Measurements from ENCODE around the gene PRPF39. TPM values are rescaled to one million over a fixed set of nuclear protein-coding genes. Genes with fewer than 3 reads are reported as not detected.
A peak's percentile ranks its signal among the peaks of the same experiment; 100 is the strongest.

The PRPF39 gene
- total and polyA plus RNA-seq, 2 of the 13 experiments (the other 11 are each of a cell fraction or from before 2014, with no cell fraction given) = 44.2 to 65.0 TPM

DNA sequence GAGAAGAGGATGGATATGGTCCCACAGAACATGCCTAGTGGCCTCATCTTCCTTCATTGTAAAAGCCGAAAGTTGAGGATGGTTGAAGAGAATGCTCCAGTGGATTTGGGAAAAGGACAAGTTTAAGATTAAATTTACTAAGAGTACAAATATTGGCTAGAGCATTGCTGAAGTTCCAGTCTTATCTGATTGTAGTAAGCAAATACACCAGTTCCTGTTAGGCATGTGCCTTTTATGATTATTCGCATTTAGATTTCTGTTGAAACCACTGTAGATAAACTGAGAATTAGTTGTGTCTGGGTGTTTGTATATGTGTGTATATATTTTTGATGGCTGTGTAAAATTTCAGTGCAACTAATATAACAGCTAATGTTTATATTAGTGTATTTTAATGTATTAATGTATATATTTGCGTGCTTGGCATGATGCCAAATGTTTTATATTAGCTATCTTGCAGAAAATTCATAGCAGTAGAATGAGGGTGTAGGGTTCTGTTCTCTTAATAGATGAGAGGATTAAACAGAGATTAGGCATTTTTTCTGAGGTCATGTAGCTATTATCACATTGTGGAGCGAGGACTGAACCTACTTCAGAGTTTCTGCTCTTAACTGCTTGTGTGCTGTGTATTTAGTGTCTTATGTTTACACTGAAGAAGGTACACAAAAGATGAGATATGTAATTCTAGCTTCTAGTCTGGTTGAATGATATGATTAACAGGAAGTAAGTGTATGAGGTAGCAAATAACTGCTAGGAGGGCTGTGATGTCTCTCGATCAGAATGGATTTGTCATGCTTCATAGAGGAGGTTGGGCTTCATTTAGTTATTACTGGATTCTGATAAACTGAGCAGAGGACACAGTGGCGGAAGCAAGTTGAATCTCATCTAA, 29.2 kb downstream of the PRPF39 start (continued):
- TF ChIP-seq FOXA3 (CRISPR knock-in tag; IDR thresholded peaks at IDR 0.05) = peak; percentile 73
- TF ChIP-seq, protein P1, sequence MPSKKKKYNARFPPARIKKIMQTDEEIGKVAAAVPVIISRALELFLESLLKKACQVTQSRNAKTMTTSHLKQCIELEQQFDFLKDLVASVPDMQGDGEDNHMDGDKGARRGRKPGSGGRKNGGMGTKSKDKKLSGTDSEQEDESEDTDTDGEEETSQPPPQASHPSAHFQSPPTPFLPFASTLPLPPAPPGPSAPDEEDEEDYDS (CRISPR knock-in tag; IDR thresholded peaks at IDR 0.05) = no peak
- TF ChIP-seq ZNF777 (CRISPR knock-in tag; IDR thresholded peaks at IDR 0.05) = no peak
- TF ChIP-seq EHMT2 (IDR thresholded peaks at IDR 0.05; ENCODE audit: borderline replicate concordance, low read depth, low read length) = no peak
- no peak for TF ChIP-seq ZNF816 (CRISPR knock-in tag; IDR thresholded peaks at IDR 0.05; ENCODE audit: borderline replicate concordance)
- no peak for TF ChIP-seq TOE1 (CRISPR knock-in tag; IDR thresholded peaks at IDR 0.05)
- TF ChIP-seq ZNF296 (CRISPR knock-in tag; conservative IDR thresholded peaks at IDR 0.05) = no peak
- no peak for TF ChIP-seq ZNF333 (CRISPR knock-in tag; IDR thresholded peaks at IDR 0.05; ENCODE audit: borderline replicate concordance)
- no peak for TF ChIP-seq CENPX (CRISPR knock-in tag; IDR thresholded peaks at IDR 0.05)
- no peak for TF ChIP-seq ZNF343 (CRISPR knock-in tag; IDR thresholded peaks at IDR 0.05)
- TF ChIP-seq ZNF256 (CRISPR knock-in tag; conservative IDR thresholded peaks at IDR 0.05) = no peak
- no peak for TF ChIP-seq SOX13 (IDR thresholded peaks at IDR 0.05)
- TF ChIP-seq SOX13 (CRISPR knock-in tag; conservative IDR thresholded peaks at IDR 0.05 in 1 of 2, IDR thresholded peaks at IDR 0.05 in 1 of 2) = peak in 1 of 2 experiments; percentile 59; a peak in 1 of 4 replicates
- no peak for TF ChIP-seq CHD4 (IDR thresholded peaks at IDR 0.05; ENCODE audit: borderline replicate concordance, low read length)
- no peak for TF ChIP-seq FOXP1 (IDR thresholded peaks at IDR 0.05)
- TF ChIP-seq FOXP1 (CRISPR knock-in tag; IDR thresholded peaks at IDR 0.05) = peak; percentile 39
- TF ChIP-seq, protein P2, sequence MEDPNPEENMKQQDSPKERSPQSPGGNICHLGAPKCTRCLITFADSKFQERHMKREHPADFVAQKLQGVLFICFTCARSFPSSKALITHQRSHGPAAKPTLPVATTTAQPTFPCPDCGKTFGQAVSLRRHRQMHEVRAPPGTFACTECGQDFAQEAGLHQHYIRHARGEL (CRISPR knock-in tag; IDR thresholded peaks at IDR 0.05) = no peak
- TF ChIP-seq IKZF1 (IDR thresholded peaks at IDR 0.05) = no peak
- TF ChIP-seq CHD2 (IDR thresholded peaks at IDR 0.05; ENCODE audit: low read depth, low read length) = no peak
- TF ChIP-seq GTF2F1 (IDR thresholded peaks at IDR 0.05; ENCODE audit: low read length) = no peak
- TF ChIP-seq ZNF782 (CRISPR knock-in tag; IDR thresholded peaks at IDR 0.05; ENCODE audit: borderline replicate concordance) = no peak
- no peak for TF ChIP-seq ZNF12 (CRISPR knock-in tag; IDR thresholded peaks at IDR 0.05)
- TF ChIP-seq ZFP1 (CRISPR knock-in tag; IDR thresholded peaks at IDR 0.05) = no peak
- TF ChIP-seq ZNF501 (CRISPR knock-in tag; IDR thresholded peaks at IDR 0.05) = no peak
- TF ChIP-seq, protein P3, sequence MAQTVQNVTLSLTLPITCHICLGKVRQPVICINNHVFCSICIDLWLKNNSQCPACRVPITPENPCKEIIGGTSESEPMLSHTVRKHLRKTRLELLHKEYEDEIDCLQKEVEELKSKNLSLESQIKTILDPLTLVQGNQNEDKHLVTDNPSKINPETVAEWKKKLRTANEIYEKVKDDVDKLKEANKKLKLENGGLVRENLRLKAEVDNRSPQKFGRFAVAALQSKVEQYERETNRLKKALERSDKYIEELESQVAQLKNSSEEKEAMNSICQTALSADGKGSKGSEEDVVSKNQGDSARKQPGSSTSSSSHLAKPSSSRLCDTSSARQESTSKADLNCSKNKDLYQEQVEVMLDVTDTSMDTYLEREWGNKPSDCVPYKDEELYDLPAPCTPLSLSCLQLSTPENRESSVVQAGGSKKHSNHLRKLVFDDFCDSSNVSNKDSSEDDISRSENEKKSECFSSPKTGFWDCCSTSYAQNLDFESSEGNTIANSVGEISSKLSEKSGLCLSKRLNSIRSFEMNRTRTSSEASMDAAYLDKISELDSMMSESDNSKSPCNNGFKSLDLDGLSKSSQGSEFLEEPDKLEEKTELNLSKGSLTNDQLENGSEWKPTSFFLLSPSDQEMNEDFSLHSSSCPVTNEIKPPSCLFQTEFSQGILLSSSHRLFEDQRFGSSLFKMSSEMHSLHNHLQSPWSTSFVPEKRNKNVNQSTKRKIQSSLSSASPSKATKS (CRISPR knock-in tag; IDR thresholded peaks at IDR 0.05) = no peak
- TF ChIP-seq, protein P4, sequence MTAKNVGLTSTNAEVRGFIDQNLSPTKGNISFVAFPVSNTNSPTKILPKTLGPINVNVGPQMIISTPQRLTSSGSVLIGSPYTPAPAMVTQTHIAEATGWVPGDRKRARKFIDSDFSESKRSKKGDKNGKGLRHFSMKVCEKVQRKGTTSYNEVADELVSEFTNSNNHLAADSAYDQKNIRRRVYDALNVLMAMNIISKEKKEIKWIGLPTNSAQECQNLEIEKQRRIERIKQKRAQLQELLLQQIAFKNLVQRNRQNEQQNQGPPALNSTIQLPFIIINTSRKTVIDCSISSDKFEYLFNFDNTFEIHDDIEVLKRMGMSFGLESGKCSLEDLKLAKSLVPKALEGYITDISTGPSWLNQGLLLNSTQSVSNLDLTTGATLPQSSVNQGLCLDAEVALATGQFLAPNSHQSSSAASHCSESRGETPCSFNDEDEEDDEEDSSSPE (CRISPR knock-in tag; IDR thresholded peaks at IDR 0.05) = no peak
- TF ChIP-seq ZNF616 (CRISPR knock-in tag; IDR thresholded peaks at IDR 0.05; ENCODE audit: low read depth) = no peak
- TF ChIP-seq, protein P5, sequence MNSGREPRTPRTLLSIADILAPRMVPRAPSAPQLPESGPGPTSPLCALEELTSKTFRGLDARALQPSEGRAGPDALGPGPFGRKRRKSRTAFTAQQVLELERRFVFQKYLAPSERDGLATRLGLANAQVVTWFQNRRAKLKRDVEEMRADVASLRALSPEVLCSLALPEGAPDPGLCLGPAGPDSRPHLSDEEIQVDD (CRISPR knock-in tag; IDR thresholded peaks at IDR 0.05; ENCODE audit: borderline replicate concordance) = no peak
- no peak for TF ChIP-seq SALL2 (CRISPR knock-in tag; IDR thresholded peaks at IDR 0.05)

All from HepG2 (cell line).